Measurements from ENCODE around the gene UFM1.
"Not testable (repeated sequence)": the region's sequence is repeated elsewhere in the genome, so short reads cannot be mapped to it uniquely, and the experiment has no call there.

Gene UFM1

GRCh38 chr13:38358684-38359083 is 9.0 kb downstream of the UFM1 start:
- no peaks in the 10 kb centered on the region for H3K9me3 ChIP-seq (ENCODE audit: low read depth, low read length)
- no peak overlapping the region for H3K9ac ChIP-seq (ENCODE audit: insufficient read length)
- TF ChIP-seq FOXP2 (optimal IDR thresholded peaks at IDR 0.05; ENCODE audit: control extremely low read depth, extremely low read length, insufficient read depth) (no peak), POLR2AphosphoS5 (IDR thresholded peaks at IDR 0.05; ENCODE audit: borderline replicate concordance, low read depth, low read length) (no peak), EZH2 (IDR thresholded peaks at IDR 0.05) (no peak)
- peaks cover 51% of the 10 kb centered on the region for H3K36me3 ChIP-seq (ENCODE audit: insufficient read depth, low read length)
- no peak overlapping the region for H3K4me3 ChIP-seq
- no peak overlapping the region for H3K27ac ChIP-seq
- DNase-seq (ENCODE audit: low read depth, low spot score): no peak

DNA sequence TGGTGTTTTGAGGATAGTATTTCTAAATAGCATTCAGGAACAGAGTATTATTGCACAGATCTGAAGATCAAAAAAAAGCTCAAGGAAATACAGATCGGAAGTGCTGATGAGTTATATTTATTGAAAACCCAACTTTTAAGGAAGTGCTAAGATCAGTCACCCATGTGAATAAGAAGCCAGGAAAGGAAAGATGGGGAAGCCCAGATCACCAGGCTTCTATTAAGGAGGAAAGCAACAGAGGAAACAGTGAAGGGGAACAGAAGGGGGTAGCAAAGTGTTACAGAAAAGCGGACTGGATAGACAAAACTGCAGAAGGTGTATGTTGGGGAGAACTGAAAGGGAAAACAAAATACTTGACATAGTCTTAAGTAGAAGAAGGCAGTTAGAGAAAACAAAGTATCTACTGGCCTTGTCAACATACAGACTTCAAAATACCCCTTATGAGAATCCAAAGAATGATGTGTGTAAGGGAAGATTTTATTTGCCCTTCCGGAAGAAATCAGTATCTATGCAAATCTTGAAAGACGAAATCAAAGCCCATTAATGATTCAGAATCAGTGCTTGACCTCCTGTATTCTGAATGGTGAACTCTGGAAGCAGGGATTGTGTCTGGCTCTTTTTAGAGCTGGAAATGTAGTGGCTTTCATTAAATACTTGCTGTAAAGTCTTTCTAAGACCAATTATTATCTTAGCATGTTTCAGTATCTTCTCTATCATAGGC is 12.1 kb downstream of the UFM1 start:
- DNase-seq (ENCODE audit: low read depth, low spot score): no peak
- Histone ChIP-seq H3K36me3 (ENCODE audit: insufficient read depth, low read length) (peaks cover 32% of the 10 kb centered on the region), H3K9ac (ENCODE audit: insufficient read length) (no peak overlapping the region), H3K27ac (no peak overlapping the region), H3K9me3 (ENCODE audit: low read depth, low read length) (no peaks in the 10 kb centered on the region), H3K4me3 (no peak overlapping the region)
- TF ChIP-seq FOXP2 (optimal IDR thresholded peaks at IDR 0.05; ENCODE audit: control extremely low read depth, extremely low read length, insufficient read depth) (no peak), EZH2 (IDR thresholded peaks at IDR 0.05) (no peak), POLR2AphosphoS5 (IDR thresholded peaks at IDR 0.05; ENCODE audit: borderline replicate concordance, low read depth, low read length) (no peak)

DNA sequence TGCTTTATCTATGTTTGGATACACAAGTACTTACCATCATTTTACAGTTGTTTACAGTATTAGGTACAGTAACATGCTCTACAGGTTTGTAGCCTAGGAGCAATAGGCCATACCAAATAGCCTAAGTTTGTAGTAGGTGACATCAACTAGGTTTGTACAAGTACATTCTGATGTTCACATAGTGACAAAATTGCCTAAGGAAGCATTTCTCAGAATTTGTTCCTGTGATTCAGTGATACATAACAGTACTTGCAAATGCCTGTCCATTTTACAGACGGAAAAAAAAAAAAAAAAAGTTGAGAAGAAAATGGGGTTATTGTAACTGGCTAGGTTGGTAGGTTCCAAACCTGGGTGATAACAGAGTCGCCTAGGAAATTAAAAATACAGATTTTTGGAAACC is 13.6 kb downstream of the UFM1 start:
- TF ChIP-seq POLR2AphosphoS5 (IDR thresholded peaks at IDR 0.05; ENCODE audit: borderline replicate concordance, low read depth, low read length) (no peak), FOXP2 (optimal IDR thresholded peaks at IDR 0.05; ENCODE audit: control extremely low read depth, extremely low read length, insufficient read depth) (no peak), EZH2 (IDR thresholded peaks at IDR 0.05) (no peak)
- Histone ChIP-seq H3K27ac (no peak overlapping the region), H3K4me3 (no peak overlapping the region), H3K36me3 (ENCODE audit: insufficient read depth, low read length) (peaks cover 27% of the 10 kb centered on the region), H3K9ac (ENCODE audit: insufficient read length) (no peak overlapping the region), H3K9me3 (ENCODE audit: low read depth, low read length) (no peaks in the 10 kb centered on the region)
- no peak for DNase-seq (ENCODE audit: low read depth, low spot score)

DNA sequence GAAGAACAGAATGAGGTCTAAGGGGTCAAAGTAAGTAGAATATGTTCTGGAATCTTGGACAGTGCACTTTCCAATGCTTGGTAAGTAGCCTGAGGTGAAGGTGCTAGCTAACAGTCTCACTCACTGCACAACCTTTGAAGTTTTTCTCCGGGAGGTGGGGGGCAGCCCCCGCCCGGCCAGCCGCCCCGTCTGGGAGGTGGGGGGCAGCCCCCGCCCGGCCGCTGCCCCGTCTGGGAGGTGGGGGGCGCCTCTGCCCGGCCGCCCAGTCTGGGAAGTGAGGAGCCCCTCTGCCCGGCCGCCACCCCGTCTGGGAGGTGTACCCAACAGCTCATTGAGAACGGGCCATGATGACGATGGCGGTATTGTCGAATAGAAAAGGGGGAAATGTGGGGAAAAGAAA is 14.1 kb downstream of the UFM1 start:
- H3K9ac ChIP-seq (ENCODE audit: insufficient read length); H3K4me3 ChIP-seq; H3K27ac ChIP-seq; DNase-seq (ENCODE audit: low read depth, low spot score); H3K9me3 ChIP-seq (ENCODE audit: low read depth, low read length): not testable (repeated sequence)
- H3K36me3 ChIP-seq (ENCODE audit: insufficient read depth, low read length): peaks cover 25% of the 10 kb centered on the region

- no peak for DNase-seq (ENCODE audit: low read depth, low spot score)
- TF ChIP-seq POLR2AphosphoS5 (IDR thresholded peaks at IDR 0.05; ENCODE audit: borderline replicate concordance, low read depth, low read length): no peak
- no peaks in the 10 kb centered on the region for H3K9me3 ChIP-seq (ENCODE audit: low read depth, low read length)
- H3K4me3 ChIP-seq: no peak overlapping the region
- H3K36me3 ChIP-seq (ENCODE audit: insufficient read depth, low read length): peaks cover 17% of the 10 kb centered on the region
- H3K27ac ChIP-seq: no peak overlapping the region
- H3K9ac ChIP-seq (ENCODE audit: insufficient read length): no peak overlapping the region
These were observed 16.0 kb downstream of the UFM1 start for GRCh38 chr13:38365661-38366060.

DNA sequence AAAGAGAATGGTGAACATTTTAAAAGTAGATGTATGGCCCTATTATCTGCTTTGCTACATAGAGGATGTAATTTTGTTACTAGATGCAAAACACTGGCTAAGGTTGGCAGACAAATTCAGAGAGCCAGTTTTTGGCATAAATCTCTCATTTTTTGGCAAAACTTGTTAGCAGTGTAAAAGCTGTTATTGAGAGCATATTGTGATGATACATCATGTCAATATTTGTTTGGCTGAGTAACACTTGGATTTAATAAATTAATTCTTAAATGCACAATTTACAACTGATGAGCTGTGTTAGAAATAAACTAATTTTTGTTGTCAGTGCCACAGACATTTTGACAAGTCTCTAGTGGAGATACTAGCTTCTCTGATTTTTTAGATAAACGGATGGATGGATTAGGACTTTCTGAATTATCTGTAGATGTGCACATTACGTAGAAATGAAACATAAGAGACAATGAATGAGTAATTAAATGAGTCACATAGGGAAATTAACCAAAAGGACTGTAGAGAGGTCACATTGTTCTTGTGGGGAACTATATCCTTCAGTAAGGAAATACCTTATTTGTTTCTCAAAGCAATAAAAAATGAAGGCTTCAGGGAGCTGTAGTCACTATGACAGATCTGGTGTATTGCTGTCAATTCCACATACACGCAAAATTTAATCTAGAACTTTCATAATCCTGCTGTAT is 17.4 kb downstream of the UFM1 start:
- H3K36me3 ChIP-seq (ENCODE audit: insufficient read depth, low read length): peaks cover 7% of the 10 kb centered on the region
- H3K9ac ChIP-seq (ENCODE audit: insufficient read length): no peak overlapping the region
- H3K27ac ChIP-seq: no peak overlapping the region
- no peaks in the 10 kb centered on the region for H3K9me3 ChIP-seq (ENCODE audit: low read depth, low read length)
- TF ChIP-seq EZH2 (IDR thresholded peaks at IDR 0.05) (no peak), POLR2AphosphoS5 (IDR thresholded peaks at IDR 0.05; ENCODE audit: borderline replicate concordance, low read depth, low read length) (no peak), FOXP2 (optimal IDR thresholded peaks at IDR 0.05; ENCODE audit: control extremely low read depth, extremely low read length, insufficient read depth) (no peak)
- no peak for DNase-seq (ENCODE audit: low read depth, low spot score)
- no peak overlapping the region for H3K4me3 ChIP-seq

DNA sequence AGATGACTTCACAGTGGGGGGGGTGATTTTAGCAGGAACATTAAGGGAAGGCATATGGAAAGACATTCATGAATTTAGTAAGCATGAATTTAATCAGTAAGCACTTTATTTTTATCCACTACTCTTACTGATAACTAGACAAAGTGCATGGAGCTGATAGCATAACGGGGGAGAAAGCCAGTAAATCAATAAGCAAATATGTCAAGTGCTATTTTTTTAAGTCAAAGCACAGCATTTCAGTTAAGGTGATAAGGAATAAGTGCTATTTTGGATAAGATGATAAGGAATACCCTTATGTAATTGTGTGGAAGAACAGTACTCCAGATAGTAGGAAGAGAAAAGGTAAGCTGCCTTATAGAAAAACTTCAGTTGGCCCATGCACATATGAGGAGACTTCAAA is 19.4 kb downstream of the UFM1 start:
- no peak overlapping the region for H3K27ac ChIP-seq
- no peak overlapping the region for H3K4me3 ChIP-seq
- DNase-seq (ENCODE audit: low read depth, low spot score): no peak
- H3K9me3 ChIP-seq (ENCODE audit: low read depth, low read length): no peaks in the 10 kb centered on the region
- no peaks in the 10 kb centered on the region for H3K36me3 ChIP-seq (ENCODE audit: insufficient read depth, low read length)
- H3K9ac ChIP-seq (ENCODE audit: insufficient read length): no peak overlapping the region
- no peak for TF ChIP-seq FOXP2 (optimal IDR thresholded peaks at IDR 0.05; ENCODE audit: control extremely low read depth, extremely low read length, insufficient read depth)
- no peak for TF ChIP-seq POLR2AphosphoS5 (IDR thresholded peaks at IDR 0.05; ENCODE audit: borderline replicate concordance, low read depth, low read length)
- TF ChIP-seq EZH2 (IDR thresholded peaks at IDR 0.05): no peak

GRCh38 chr13:38370096-38370495 is 20.4 kb downstream of the UFM1 start:
- not testable (repeated sequence) for H3K36me3 ChIP-seq (ENCODE audit: insufficient read depth, low read length); DNase-seq (ENCODE audit: low read depth, low spot score); H3K27ac ChIP-seq

GRCh38 chr13:38372820-38373383 is 23.3 kb downstream of the UFM1 start:
- H3K9me3 ChIP-seq (ENCODE audit: low read depth, low read length): no peaks in the 10 kb centered on the region
- H3K4me3 ChIP-seq: no peak overlapping the region
- H3K9ac ChIP-seq (ENCODE audit: insufficient read length): no peak overlapping the region
- no peak overlapping the region for H3K27ac ChIP-seq
- DNase-seq (ENCODE audit: low read depth, low spot score): no peak
- TF ChIP-seq EZH2 (IDR thresholded peaks at IDR 0.05) (no peak), POLR2AphosphoS5 (IDR thresholded peaks at IDR 0.05; ENCODE audit: borderline replicate concordance, low read depth, low read length) (no peak), FOXP2 (optimal IDR thresholded peaks at IDR 0.05; ENCODE audit: control extremely low read depth, extremely low read length, insufficient read depth) (no peak)
- H3K36me3 ChIP-seq (ENCODE audit: insufficient read depth, low read length): no peaks in the 10 kb centered on the region

More at GRCh38 chr13:38370096-38370495, 20.4 kb downstream of the UFM1 start:
- H3K4me3 ChIP-seq; H3K9me3 ChIP-seq (ENCODE audit: low read depth, low read length); H3K9ac ChIP-seq (ENCODE audit: insufficient read length): not testable (repeated sequence)
